GM12865 (cell line): ENCODE measurements around the gene IQCE.
"Not testable (repeated sequence)": the region's sequence is repeated elsewhere in the genome, so short reads cannot be mapped to it uniquely, and the experiment has no call there.

Experiments
- DNase-seq: peaks from one replicate; pipeline ENCODE4 v3.0.0; 2010; ENCODE audit warnings: low read depth
- H3K4me3 ChIP-seq: 2 replicates; pipeline ENCODE4 v1.5.1; 2011; ENCODE audit warnings: mild to moderate bottlenecking, low read depth, low read length, control low read depth
- TF ChIP-seq, protein P1 (sequence below): IDR thresholded peaks from 2 replicates; pipeline ENCODE4 v1.5.1; 2011; ENCODE audit warnings: low read length, control low read depth, low read depth, inconsistent platforms; ENCODE audit not compliant: insufficient read depth; ENCODE audit errors: missing control alignments

IQCE gene

GRCh38 chr7:2585446-2585845, 26.7 kb downstream of the IQCE start:
- H3K4me3 ChIP-seq: no peak overlapping the region
- no peak for DNase-seq
- TF ChIP-seq, protein P1, sequence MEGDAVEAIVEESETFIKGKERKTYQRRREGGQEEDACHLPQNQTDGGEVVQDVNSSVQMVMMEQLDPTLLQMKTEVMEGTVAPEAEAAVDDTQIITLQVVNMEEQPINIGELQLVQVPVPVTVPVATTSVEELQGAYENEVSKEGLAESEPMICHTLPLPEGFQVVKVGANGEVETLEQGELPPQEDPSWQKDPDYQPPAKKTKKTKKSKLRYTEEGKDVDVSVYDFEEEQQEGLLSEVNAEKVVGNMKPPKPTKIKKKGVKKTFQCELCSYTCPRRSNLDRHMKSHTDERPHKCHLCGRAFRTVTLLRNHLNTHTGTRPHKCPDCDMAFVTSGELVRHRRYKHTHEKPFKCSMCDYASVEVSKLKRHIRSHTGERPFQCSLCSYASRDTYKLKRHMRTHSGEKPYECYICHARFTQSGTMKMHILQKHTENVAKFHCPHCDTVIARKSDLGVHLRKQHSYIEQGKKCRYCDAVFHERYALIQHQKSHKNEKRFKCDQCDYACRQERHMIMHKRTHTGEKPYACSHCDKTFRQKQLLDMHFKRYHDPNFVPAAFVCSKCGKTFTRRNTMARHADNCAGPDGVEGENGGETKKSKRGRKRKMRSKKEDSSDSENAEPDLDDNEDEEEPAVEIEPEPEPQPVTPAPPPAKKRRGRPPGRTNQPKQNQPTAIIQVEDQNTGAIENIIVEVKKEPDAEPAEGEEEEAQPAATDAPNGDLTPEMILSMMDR: no peak

DNA sequence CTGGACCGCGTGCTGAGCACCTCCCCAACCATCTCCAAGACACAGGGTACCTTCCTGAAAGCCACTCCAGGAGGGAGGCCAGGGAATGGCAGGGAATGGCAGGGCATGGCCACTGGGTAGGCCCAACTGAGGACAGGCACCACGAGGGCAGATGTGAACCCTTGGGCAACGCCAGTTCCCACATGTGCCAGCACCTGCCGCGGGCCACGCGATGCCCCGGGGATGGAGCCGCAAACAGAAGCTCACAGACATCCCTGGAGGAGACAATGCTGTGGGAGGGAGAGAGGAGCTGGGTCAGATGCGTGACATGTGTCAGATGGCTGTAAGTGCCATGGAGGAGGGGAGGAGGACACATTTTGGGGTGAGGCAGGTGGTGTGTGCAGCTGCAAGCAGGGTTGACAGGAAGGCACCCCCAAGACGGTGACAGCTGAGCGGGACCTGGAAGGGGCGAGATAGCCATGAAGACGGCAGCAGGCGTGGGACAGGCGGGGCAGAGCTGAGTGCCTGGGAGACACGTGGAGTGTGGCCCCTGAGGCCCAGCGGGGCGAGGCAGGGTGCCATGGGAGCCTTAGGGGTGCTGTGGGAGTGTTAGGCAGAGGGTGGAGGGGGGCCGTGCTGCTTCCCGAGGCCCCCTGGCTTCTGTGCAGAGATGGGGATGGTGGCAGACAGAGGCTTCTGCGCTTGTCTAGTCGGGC, 27.7 kb downstream of the IQCE start:
- DNase-seq: no peak

GRCh38 chr7:2587134-2587533, 28.4 kb downstream of the IQCE start:
- no peak overlapping the region for H3K4me3 ChIP-seq
- TF ChIP-seq, protein P1: no peak
- DNase-seq: no peak

More for the DNA sequence above, 27.7 kb downstream of the IQCE start:
- H3K4me3 ChIP-seq: no peak overlapping the region
- TF ChIP-seq, protein P1: no peak

- no peak for DNase-seq
- no peak overlapping the region for H3K4me3 ChIP-seq
- TF ChIP-seq, protein P1: no peak
Observed at GRCh38 chr7:2587778-2588177, 29.0 kb downstream of the IQCE start.

GRCh38 chr7:2589341-2589740, 30.6 kb downstream of the IQCE start:
- H3K4me3 ChIP-seq: no peak overlapping the region
- DNase-seq: no peak
- TF ChIP-seq, protein P1: no peak

DNA sequence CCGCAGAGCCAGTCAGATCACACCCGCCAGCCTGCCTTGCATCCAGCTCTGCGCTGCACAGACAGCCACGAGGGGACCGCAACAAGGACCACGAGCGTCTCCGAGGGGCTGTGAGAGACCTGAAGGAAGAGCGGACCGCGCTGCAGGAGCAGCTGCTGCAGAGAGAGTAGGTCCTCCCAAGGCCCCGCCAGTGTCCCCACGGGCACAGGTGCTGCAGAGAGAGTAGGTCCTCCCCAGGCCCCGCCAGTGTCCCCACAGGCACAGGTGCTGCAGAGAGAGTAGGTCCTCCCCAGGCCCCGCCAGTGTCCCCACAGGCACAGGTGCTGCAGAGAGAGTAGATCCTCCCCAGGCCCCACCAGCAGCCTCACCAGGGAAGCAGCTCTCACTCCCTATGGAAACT, 31.2 kb downstream of the IQCE start:
- not testable (repeated sequence) for DNase-seq, H3K4me3 ChIP-seq

- H3K4me3 ChIP-seq: no peak overlapping the region
- no peak for DNase-seq
- TF ChIP-seq, protein P1: no peak
Observed at GRCh38 chr7:2592375-2592865, 33.6 kb downstream of the IQCE start.
